GM19238 (cell line): ENCODE results near the gene ADAMTSL3.
"Not testable (repeated sequence)": the region's sequence is repeated elsewhere in the genome, so short reads cannot be mapped to it uniquely, and the experiment has no call there.

ENCODE experiments used
- DNase-seq: peaks from one replicate; pipeline ENCODE4 v3.0.0; 2011; ENCODE audit warnings: low spot score; ENCODE audit not compliant: insufficient read length

Gene ADAMTSL3

DNA sequence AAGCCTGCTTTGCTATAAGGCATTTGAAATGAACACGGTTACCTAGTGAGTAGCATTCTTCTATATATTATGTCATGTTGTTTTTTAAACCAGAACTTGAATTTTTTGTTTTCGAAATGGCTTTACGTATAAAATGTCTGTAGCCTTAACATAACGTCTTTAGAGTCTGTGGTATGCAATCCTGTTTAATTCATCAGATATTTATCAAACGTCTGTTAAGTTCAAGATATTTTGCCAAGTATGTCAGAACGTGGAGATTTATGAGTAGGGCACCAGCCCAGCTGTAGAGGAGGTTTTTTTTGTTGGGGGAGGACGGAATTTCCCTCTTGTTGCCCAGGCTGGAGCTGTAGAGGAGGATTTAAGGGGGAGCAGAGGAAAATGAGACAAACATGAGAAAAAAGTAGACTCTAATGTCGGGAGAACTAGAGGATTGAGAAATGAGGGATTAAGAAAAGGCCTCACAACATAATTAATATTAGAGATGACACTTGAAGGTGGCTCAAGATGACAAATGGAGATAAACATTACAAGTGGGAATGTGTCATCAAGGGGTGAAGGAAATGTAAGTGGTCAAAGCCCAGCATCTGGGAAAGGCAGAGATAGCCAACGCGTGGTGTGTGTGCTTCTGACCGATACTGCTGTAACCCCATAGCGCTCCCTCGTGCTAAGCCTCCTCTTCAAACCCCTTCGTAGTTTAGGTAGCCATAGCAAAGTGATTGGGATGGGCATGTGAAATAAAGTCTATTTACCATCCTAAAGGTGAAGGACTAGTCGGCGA, 427.7 kb downstream of the ADAMTSL3 start:
- DNase-seq: no peak

DNA sequence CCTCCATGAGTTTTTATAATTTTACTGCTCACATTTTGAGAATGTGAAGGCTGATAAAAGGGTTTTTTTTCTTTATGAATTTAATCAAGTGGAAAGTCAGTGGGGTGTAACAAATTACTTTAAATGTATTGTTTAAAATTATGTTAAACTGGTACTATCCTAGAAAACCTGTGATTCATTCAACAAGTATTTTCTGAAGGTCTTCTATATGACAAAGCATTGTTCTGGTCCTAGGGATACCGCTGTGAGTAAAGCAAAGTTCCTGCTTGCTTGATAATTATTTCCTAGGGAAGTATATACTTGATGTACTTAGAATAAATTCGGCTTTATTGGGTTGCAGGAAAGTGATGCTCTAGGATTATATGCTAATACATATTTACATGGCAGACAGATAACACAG, 428.8 kb downstream of the ADAMTSL3 start:
- no peak for DNase-seq

DNA sequence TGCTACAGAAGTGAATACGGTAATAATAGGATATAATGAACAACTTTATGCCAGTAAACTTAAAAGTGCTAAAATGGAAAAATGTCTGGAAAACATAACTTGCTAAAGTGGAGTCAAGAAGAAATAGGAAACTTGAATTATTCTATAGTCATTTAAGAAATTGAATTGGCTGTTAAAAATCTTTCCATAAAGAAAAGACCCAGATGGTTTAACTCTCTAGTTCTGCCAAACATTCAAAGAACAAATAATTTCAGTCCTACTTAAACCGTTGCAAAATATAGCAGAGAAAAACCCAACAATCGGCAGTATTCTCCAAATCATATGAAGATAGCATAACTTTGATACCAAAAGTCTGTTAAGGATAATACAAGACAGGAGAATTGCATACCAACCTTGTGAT, 432.1 kb downstream of the ADAMTSL3 start:
- not testable (repeated sequence) for DNase-seq
